GM18909 (cell line): ENCODE measurements around the gene ZDHHC3.

Source experiments
- ATAC-seq: cut with Tn5 transposase; IDR thresholded peaks from one replicate; pipeline ENCODE4 v1.9.1; 2021; ENCODE audit warnings: mild to moderate bottlenecking; ENCODE audit not compliant: unreplicated experiment, poor library complexity

The ZDHHC3 gene

GRCh38 chr3:44903314-44903713, 72.7 kb downstream of the ZDHHC3 start:
- no peak for ATAC-seq

- ATAC-seq: no peak
These were observed 73.3 kb downstream of the ZDHHC3 start for GRCh38 chr3:44902628-44903027.

GRCh38 chr3:44899683-44900367, 76.1 kb downstream of the ZDHHC3 start:
- ATAC-seq: no peak

- ATAC-seq: no peak
These were observed 79.5 kb downstream of the ZDHHC3 start for GRCh38 chr3:44896440-44896839.

GRCh38 chr3:44894485-44894884, 81.5 kb downstream of the ZDHHC3 start:
- ATAC-seq: no peak

GRCh38 chr3:44893097-44893496, 82.9 kb downstream of the ZDHHC3 start:
- ATAC-seq: no peak

- ATAC-seq: no peak
These were observed 83.3 kb downstream of the ZDHHC3 start for GRCh38 chr3:44892689-44893088.

- no peak for ATAC-seq
These were observed 85.1 kb downstream of the ZDHHC3 start for GRCh38 chr3:44890852-44891251.

- no peak for ATAC-seq
These were observed 85.7 kb downstream of the ZDHHC3 start for GRCh38 chr3:44890258-44890657.

GRCh38 chr3:44887101-44887500, 88.9 kb downstream of the ZDHHC3 start:
- no peak for ATAC-seq

- ATAC-seq: no peak
These were observed 89.4 kb downstream of the ZDHHC3 start for GRCh38 chr3:44886561-44886960.

GRCh38 chr3:44885618-44886017, 90.4 kb downstream of the ZDHHC3 start:
- no peak for ATAC-seq

- ATAC-seq: no peak
These were observed 92.0 kb downstream of the ZDHHC3 start for GRCh38 chr3:44883999-44884431.

- ATAC-seq: no peak
These were observed 92.6 kb downstream of the ZDHHC3 start for GRCh38 chr3:44883213-44883955.

- ATAC-seq: no peak
These were observed 95.7 kb downstream of the ZDHHC3 start for GRCh38 chr3:44880284-44880683.

- ATAC-seq: no peak
These were observed 98.6 kb downstream of the ZDHHC3 start for GRCh38 chr3:44877333-44877732.

GRCh38 chr3:44875596-44875995, 100.4 kb downstream of the ZDHHC3 start:
- ATAC-seq: no peak
